GM12878 (cell line): ENCODE results near the gene CCSER1. TPM values are rescaled to one million over a fixed set of nuclear protein-coding genes. Genes with fewer than 3 reads are reported as not detected.

Experiments
- ATAC-seq: fragments of 200-7000 bp; cut with Tn5 transposase; 3 replicates; pipeline ENCODE4 v1.9.1; 2020; ENCODE audit warnings: mild to moderate bottlenecking, moderate library complexity
- BruUV-seq: library from RNA; stranded (reverse); fragments of 400-500 nt; replicated peaks from 2 replicates; lab custom pipeline; 2021; lab: Mats Ljungman, UMichigan
- CTCF ChIA-PET: fragments of 300-600 bp; sonication (Branson Sonifier 250); formaldehyde crosslinking; extraction: SDS; loops from one replicate; lab custom pipeline; 2021; ENCODE audit warnings: inconsistent platforms; lab: Yijun Ruan, JAX
- POLR2A ChIA-PET: fragments of 350-600 bp; formaldehyde crosslinking; extraction: SDS; loops from one replicate; lab custom pipeline; 2021; ENCODE audit warnings: inconsistent platforms; lab: Charles Lee
- RAD21 ChIA-PET: fragments of 300-600 bp; sonication (Branson Sonifier 250); formaldehyde crosslinking; loops from one replicate; lab custom pipeline; 2023; ENCODE audit warnings: antibody characterized with exemption; ENCODE audit not compliant: unreplicated experiment; lab: Charles Lee
- SMC1A ChIA-PET: fragments of 300-600 bp; sonication (Branson Sonifier 250); formaldehyde crosslinking; loops from one replicate; lab custom pipeline; 2023; ENCODE audit not compliant: unreplicated experiment, uncharacterized antibody; lab: Charles Lee
- DNase-seq: peaks from one replicate; pipeline ENCODE4 v3.0.0-alpha.2; 2011; ENCODE audit warnings: low read depth, low spot score
- FAIRE-seq: peaks from 3 replicates; lab custom pipeline; 2011; peaks lifted over from hg19 to GRCh38; lab: Jason Lieb, UNC
- H2AFZ ChIP-seq: 2 replicates; pipeline ENCODE4 v1.6.0; 2011; ENCODE audit warnings: low read depth, low read length, control low read depth; ENCODE audit not compliant: control insufficient read depth
- H3K27ac ChIP-seq: 2 replicates; pipeline ENCODE4 v1.5.1; 2011; ENCODE audit warnings: control low read depth; ENCODE audit not compliant: control insufficient read depth, insufficient read depth
- H3K27me3 ChIP-seq, 2 experiments: replicated peaks in 1 of 2; 2 replicates each; pipeline versions ENCODE4 v1.6.0 to v1.6.1; 2011; ENCODE audit warnings: low read length in 1 of 2; ENCODE audit not compliant: control insufficient read depth in 2 of 2, insufficient read depth in 2 of 2
- H3K36me3 ChIP-seq, 2 experiments: 2 replicates each; pipeline ENCODE4 v1.5.1; 2011; ENCODE audit warnings: low read length in 1 of 2; ENCODE audit not compliant: control insufficient read depth in 2 of 2, insufficient read depth in 2 of 2
- H3K4me1 ChIP-seq: 2 replicates; pipeline ENCODE4 v1.6.1; 2011; ENCODE audit warnings: mild to moderate bottlenecking, low read length, moderate library complexity, mixed read lengths; ENCODE audit not compliant: control insufficient read depth, insufficient read depth
- H3K4me2 ChIP-seq: 2 replicates; pipeline ENCODE4 v1.6.0; 2011; ENCODE audit warnings: control low read depth; ENCODE audit not compliant: control insufficient read depth, insufficient read depth
- H3K4me3 ChIP-seq: fragments of 200-600 bp; sonication (generic); 2 replicates; pipeline ENCODE4 v1.5.1; 2016
- H3K79me2 ChIP-seq: 2 replicates; pipeline ENCODE4 v1.6.0; 2011; ENCODE audit warnings: low read length; ENCODE audit not compliant: control insufficient read depth, insufficient read depth
- H3K9ac ChIP-seq: 2 replicates; pipeline ENCODE4 v1.8.0; 2011; ENCODE audit warnings: low read length, control low read depth, mixed read lengths; ENCODE audit not compliant: control insufficient read depth, insufficient read depth
- H3K9me3 ChIP-seq: replicated peaks from 3 replicates; pipeline ENCODE4 v1.5.1; 2011; ENCODE audit warnings: mild to moderate bottlenecking, low read length; ENCODE audit not compliant: control insufficient read depth, insufficient read depth
- H4K20me1 ChIP-seq: 2 replicates; pipeline ENCODE4 v1.6.0; 2011; ENCODE audit not compliant: control insufficient read depth, insufficient read depth
- BRCA1 ChIP-seq: IDR thresholded peaks from 2 replicates; pipeline ENCODE4 v1.6.1; 2011; ENCODE audit warnings: low read depth, low read length, improper control_type of control experiment
- ESRRA ChIP-seq: IDR thresholded peaks from 2 replicates; pipeline ENCODE4 v1.6.1; 2012; ENCODE audit warnings: mild to moderate bottlenecking, low read length, improper control_type of control experiment
- HDAC2 ChIP-seq: fragments of 200-600 bp; sonication (generic); IDR thresholded peaks from 2 replicates; pipeline ENCODE4 v1.6.1; 2017
- HDAC6 ChIP-seq: fragments of 200-600 bp; sonication (generic); IDR thresholded peaks from one replicate; pipeline ENCODE4 v1.8.0; 2017; ENCODE audit warnings: antibody characterized with exemption; ENCODE audit not compliant: unreplicated experiment
- MYB ChIP-seq: fragments of 150-350 bp; IDR thresholded peaks from 2 replicates; pipeline ENCODE4 v1.6.1; 2014; ENCODE audit warnings: mild to moderate bottlenecking, low read depth, low read length, borderline replicate concordance
- NBN ChIP-seq: fragments of 450-650 bp; IDR thresholded peaks from 2 replicates; pipeline ENCODE4 v1.6.1; 2016
- NFYA ChIP-seq: IDR thresholded peaks from 2 replicates; pipeline ENCODE4 v1.6.1; 2011; ENCODE audit warnings: low read depth, mild to moderate bottlenecking, low read length, improper control_type of control experiment, borderline replicate concordance
- PAX8 ChIP-seq: fragments of 450-650 bp; IDR thresholded peaks from 2 replicates; pipeline ENCODE4 v1.6.1; 2017; ENCODE audit warnings: mild to moderate bottlenecking, moderate library complexity
- POLR2AphosphoS2 ChIP-seq: IDR thresholded peaks from 2 replicates; pipeline ENCODE4 v1.6.1; 2011; ENCODE audit warnings: low read depth, mild to moderate bottlenecking, low read length, improper control_type of control experiment, moderate library complexity
- SMAD1 ChIP-seq: fragments of 450-650 bp; IDR thresholded peaks from 2 replicates; pipeline ENCODE4 v1.6.1; 2018; ENCODE audit warnings: mild to moderate bottlenecking, low read depth; ENCODE audit not compliant: partially characterized antibody
- SUZ12 ChIP-seq: fragments of 200-600 bp; sonication (generic); IDR thresholded peaks from one replicate; pipeline ENCODE4 v1.6.1; 2018; ENCODE audit warnings: antibody characterized with exemption, mild to moderate bottlenecking; ENCODE audit not compliant: unreplicated experiment
- TARDBP ChIP-seq: IDR thresholded peaks from 2 replicates; pipeline ENCODE4 v1.6.1; 2016; ENCODE audit warnings: borderline replicate concordance
- WGBS: methylation state at CpG from one replicate; pipeline ENCODE4 v1.1.6; 2016; ENCODE audit warnings: low lambda C conversion rate; ENCODE audit not compliant: insufficient replicate concordance, insufficient coverage; ENCODE audit errors: missing lambda C conversion rate; 5-methylcytosine and 5-hydroxymethylcytosine counted together
- in situ Hi-C: fragments of 300-500 bp; cut with MboI; formaldehyde crosslinking; loops from 9 replicates; pipeline ENCODE4 v1.14.3; 2018; ENCODE audit warnings: mixed read lengths
- intact Hi-C: fragments of 100-400 bp; cut with micrococcal nuclease; formaldehyde crosslinking; loops from one replicate; pipeline ENCODE4 v1.14.2; 2022; ENCODE audit not compliant: unreplicated experiment
- polyA plus RNA-seq, 11 experiments: library from polyadenylated mRNA; depleted of rRNA in 4 of 11; unstranded in 6 of 11; stranded (reverse) in 5 of 11; fragments of >200 nt; fragmentation: Nextera tagmentation in 4 of 11; fragmentation: Illumina TruSeq in 1 of 11; extraction: Ambion mirVana in 4 of 11; extraction: Trizol in 1 of 11; gene quantifications; 1 replicate in 1 of 11; 2 replicates in 10 of 11; pipeline versions ENCODE4 v1.2.1 to v1.2.3, GENCODE V29; 2011 to 2016; ENCODE audit warnings: inconsistent platforms in 2 of 11, missing spikeins in 2 of 11, low read depth in 1 of 11
- total RNA-seq, 4 experiments: library from RNA; depleted of rRNA in 3 of 4; stranded (reverse); fragments of >200 nt in 3 of 4; fragmentation: Illumina TruSeq in 1 of 4; extraction: Trizol in 1 of 4; gene quantifications; 2 replicates each; pipeline versions ENCODE4 v1.2.1 to v1.2.3, GENCODE V29; 2013 to 2021
- TF ChIP-seq, protein P1 (sequence below): fragments of 450-650 bp; conservative IDR thresholded peaks from 2 replicates; pipeline ENCODE4 v1.6.1; 2017; ENCODE audit warnings: mild to moderate bottlenecking, moderate library complexity

The CCSER1 gene
- total and polyA plus RNA-seq, 10 of the 15 experiments (the other 5 are each of a cell fraction or from before 2014, with no cell fraction given) = 0.22 to 2.7 (median 1.0) TPM

DNA sequence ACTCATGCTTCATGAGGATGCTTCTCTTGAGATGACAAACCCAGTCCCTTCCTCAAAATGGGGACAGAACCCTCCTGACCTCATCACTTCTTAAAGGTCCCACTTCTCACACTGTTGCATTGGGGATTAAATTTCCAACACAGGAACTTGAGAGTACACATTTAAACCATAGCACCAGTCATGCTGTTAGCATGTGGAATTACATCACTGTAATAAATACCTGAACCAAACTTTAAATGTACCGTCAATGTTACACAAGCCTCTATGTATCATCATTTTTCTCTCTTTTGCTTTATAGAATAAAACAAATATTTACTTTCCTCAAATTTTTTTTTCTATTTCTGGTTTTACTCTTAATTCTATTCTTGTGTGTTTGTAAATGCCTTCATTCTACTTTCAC is 448.2 kb downstream of the CCSER1 start:
- WGBS = 48% methylated on average over 1 of the region's 1 CpG
- Histone ChIP-seq H3K79me2 (no peaks in the 10 kb centered on the region), H3K36me3 (no peaks in the 10 kb centered on the region), H3K4me1 (no peaks in the 10 kb centered on the region), H3K27me3 (no peaks in the 10 kb centered on the region), H4K20me1 (no peaks in the 10 kb centered on the region), H3K9me3 (no peaks in the 10 kb centered on the region), H3K4me2 (no peak overlapping the region), H2AFZ (no peak overlapping the region), H3K4me3 (no peak overlapping the region), H3K9ac (no peak overlapping the region), H3K27ac (no peak overlapping the region)
- SMC1A ChIA-PET = no interaction called here
- CTCF ChIA-PET = no interaction called here
- TF ChIP-seq POLR2AphosphoS2 (no peak), NFYA (no peak), ESRRA (no peak), PAX8 (no peak), TARDBP (no peak), BRCA1 (no peak), HDAC2 (no peak), SUZ12 (no peak), HDAC6 (no peak), SMAD1 (no peak), NBN (no peak), MYB (no peak)
- TF ChIP-seq, protein P1, sequence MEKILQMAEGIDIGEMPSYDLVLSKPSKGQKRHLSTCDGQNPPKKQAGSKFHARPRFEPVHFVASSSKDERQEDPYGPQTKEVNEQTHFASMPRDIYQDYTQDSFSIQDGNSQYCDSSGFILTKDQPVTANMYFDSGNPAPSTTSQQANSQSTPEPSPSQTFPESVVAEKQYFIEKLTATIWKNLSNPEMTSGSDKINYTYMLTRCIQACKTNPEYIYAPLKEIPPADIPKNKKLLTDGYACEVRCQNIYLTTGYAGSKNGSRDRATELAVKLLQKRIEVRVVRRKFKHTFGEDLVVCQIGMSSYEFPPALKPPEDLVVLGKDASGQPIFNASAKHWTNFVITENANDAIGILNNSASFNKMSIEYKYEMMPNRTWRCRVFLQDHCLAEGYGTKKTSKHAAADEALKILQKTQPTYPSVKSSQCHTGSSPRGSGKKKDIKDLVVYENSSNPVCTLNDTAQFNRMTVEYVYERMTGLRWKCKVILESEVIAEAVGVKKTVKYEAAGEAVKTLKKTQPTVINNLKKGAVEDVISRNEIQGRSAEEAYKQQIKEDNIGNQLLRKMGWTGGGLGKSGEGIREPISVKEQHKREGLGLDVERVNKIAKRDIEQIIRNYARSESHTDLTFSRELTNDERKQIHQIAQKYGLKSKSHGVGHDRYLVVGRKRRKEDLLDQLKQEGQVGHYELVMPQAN = no peak
- no TSS peak for BruUV-seq
- RAD21 ChIA-PET = no interaction called here
- in situ Hi-C loops (no loop called here), intact Hi-C loops (no loop called here)
- DNase-seq = no peak
- FAIRE-seq = no peak
- POLR2A ChIA-PET = no interaction called here
- ATAC-seq = no peak
